Measurements from ENCODE around the gene ATP1A4. TPM values are rescaled to one million over a fixed set of nuclear protein-coding genes. Genes with fewer than 3 reads are reported as not detected.

Gene ATP1A4
- total and polyA plus RNA-seq, 4 donors: not detected

DNA sequence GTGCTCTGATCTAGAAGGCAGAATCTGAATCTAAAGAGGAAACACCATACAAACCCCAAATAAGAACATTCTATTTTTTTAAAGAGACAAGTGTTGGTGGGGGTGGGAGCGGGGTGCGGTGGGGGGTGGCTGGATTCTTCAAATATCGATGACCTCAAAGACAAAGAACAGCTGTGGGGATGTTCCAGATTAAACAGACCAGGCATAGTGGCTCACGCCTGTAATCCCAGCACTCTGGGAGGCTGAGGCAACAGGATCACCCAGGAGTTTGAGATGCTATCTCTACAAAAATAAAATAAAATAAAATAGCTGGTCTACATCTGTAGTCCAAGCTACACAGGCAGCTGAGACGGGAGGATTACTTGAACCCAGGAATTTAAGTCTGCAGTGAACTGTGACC lies 5.0 kb downstream of the ATP1A4 start:
- TF ChIP-seq TAF1 (conservative IDR thresholded peaks at IDR 0.05) (no peak), JUND (IDR thresholded peaks at IDR 0.05) (no peak), NR2F2 (IDR thresholded peaks at IDR 0.05) (no peak), FOXA1 (IDR thresholded peaks at IDR 0.05) (no peak), FOXA2 (IDR thresholded peaks at IDR 0.05) (no peak), RXRA (IDR thresholded peaks at IDR 0.05) (no peak)
- TF ChIP-seq, protein P1, sequence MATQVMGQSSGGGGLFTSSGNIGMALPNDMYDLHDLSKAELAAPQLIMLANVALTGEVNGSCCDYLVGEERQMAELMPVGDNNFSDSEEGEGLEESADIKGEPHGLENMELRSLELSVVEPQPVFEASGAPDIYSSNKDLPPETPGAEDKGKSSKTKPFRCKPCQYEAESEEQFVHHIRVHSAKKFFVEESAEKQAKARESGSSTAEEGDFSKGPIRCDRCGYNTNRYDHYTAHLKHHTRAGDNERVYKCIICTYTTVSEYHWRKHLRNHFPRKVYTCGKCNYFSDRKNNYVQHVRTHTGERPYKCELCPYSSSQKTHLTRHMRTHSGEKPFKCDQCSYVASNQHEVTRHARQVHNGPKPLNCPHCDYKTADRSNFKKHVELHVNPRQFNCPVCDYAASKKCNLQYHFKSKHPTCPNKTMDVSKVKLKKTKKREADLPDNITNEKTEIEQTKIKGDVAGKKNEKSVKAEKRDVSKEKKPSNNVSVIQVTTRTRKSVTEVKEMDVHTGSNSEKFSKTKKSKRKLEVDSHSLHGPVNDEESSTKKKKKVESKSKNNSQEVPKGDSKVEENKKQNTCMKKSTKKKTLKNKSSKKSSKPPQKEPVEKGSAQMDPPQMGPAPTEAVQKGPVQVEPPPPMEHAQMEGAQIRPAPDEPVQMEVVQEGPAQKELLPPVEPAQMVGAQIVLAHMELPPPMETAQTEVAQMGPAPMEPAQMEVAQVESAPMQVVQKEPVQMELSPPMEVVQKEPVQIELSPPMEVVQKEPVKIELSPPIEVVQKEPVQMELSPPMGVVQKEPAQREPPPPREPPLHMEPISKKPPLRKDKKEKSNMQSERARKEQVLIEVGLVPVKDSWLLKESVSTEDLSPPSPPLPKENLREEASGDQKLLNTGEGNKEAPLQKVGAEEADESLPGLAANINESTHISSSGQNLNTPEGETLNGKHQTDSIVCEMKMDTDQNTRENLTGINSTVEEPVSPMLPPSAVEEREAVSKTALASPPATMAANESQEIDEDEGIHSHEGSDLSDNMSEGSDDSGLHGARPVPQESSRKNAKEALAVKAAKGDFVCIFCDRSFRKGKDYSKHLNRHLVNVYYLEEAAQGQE (IDR thresholded peaks at IDR 0.05): no peak
- TF ChIP-seq, protein P2, sequence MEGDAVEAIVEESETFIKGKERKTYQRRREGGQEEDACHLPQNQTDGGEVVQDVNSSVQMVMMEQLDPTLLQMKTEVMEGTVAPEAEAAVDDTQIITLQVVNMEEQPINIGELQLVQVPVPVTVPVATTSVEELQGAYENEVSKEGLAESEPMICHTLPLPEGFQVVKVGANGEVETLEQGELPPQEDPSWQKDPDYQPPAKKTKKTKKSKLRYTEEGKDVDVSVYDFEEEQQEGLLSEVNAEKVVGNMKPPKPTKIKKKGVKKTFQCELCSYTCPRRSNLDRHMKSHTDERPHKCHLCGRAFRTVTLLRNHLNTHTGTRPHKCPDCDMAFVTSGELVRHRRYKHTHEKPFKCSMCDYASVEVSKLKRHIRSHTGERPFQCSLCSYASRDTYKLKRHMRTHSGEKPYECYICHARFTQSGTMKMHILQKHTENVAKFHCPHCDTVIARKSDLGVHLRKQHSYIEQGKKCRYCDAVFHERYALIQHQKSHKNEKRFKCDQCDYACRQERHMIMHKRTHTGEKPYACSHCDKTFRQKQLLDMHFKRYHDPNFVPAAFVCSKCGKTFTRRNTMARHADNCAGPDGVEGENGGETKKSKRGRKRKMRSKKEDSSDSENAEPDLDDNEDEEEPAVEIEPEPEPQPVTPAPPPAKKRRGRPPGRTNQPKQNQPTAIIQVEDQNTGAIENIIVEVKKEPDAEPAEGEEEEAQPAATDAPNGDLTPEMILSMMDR (IDR thresholded peaks at IDR 0.05; ENCODE audit: low read depth, low read length, missing input control): no peak
- 86% methylated on average over 5 of the region's 5 CpGs for WGBS
- Histone ChIP-seq H3K27me3 (ENCODE audit: control insufficient read depth in 4 of 4, insufficient read depth in 4 of 4, low read length in 3 of 4) (no peaks in the 10 kb centered on the region), H3K4me3 (ENCODE audit: low read depth in 1 of 3, low read length in 3 of 3) (no peak overlapping the region), H3K27ac (ENCODE audit: low read depth in 1 of 2, low read length in 2 of 2) (no peak overlapping the region), H3K4me1 (ENCODE audit: control insufficient read depth in 4 of 4, insufficient read depth in 4 of 4, low read length in 3 of 4) (no peaks in the 10 kb centered on the region), H3K9me3 (ENCODE audit: control insufficient read depth in 4 of 4, low read length in 3 of 4) (no peaks in the 10 kb centered on the region), H3K36me3 (ENCODE audit: control insufficient read depth in 4 of 4, insufficient read depth in 3 of 4, low read depth in 1 of 4, low read length in 3 of 4) (no peaks in the 10 kb centered on the region), H3K9ac (ENCODE audit: low read depth in 1 of 2, low read length in 2 of 2) (no peak overlapping the region)
- no peak for DNase-seq (ENCODE audit: low spot score)

- no peak for DNase-seq (ENCODE audit: low spot score)
- Histone ChIP-seq H3K27me3 (ENCODE audit: control insufficient read depth in 4 of 4, insufficient read depth in 4 of 4, low read length in 3 of 4) (no peaks in the 10 kb centered on the region), H3K36me3 (ENCODE audit: control insufficient read depth in 4 of 4, insufficient read depth in 3 of 4, low read depth in 1 of 4, low read length in 3 of 4) (no peaks in the 10 kb centered on the region), H3K27ac (ENCODE audit: low read depth in 1 of 2, low read length in 2 of 2) (no peak overlapping the region), H3K9me3 (ENCODE audit: control insufficient read depth in 4 of 4, low read length in 3 of 4) (no peaks in the 10 kb centered on the region), H3K4me1 (ENCODE audit: control insufficient read depth in 4 of 4, insufficient read depth in 4 of 4, low read length in 3 of 4) (no peaks in the 10 kb centered on the region), H3K4me3 (ENCODE audit: low read depth in 1 of 3, low read length in 3 of 3) (no peak overlapping the region), H3K9ac (ENCODE audit: low read depth in 1 of 2, low read length in 2 of 2) (no peak overlapping the region)
- TF ChIP-seq JUND (IDR thresholded peaks at IDR 0.05) (no peak), ZBTB33 (IDR thresholded peaks at IDR 0.05) (no peak), HNF4A (conservative IDR thresholded peaks at IDR 0.05) (no peak), NR2F2 (IDR thresholded peaks at IDR 0.05) (no peak), GABPA (IDR thresholded peaks at IDR 0.05 in 1 of 2, conservative IDR thresholded peaks at IDR 0.05 in 1 of 2) (no peak), YY1 (IDR thresholded peaks at IDR 0.05) (no peak)
- WGBS: 68% methylated on average over 4 of the region's 4 CpGs
Measured at GRCh38 chr1:160157174-160157573, 5.8 kb downstream of the ATP1A4 start.
